Heart left ventricle (tissue), 16 donors: ENCODE data around the gene MC2R. TPM values are rescaled to one million over a fixed set of nuclear protein-coding genes. Genes with fewer than 3 reads are reported as not detected.

ENCODE experiments used
- ATAC-seq, 4 donors: fragments of 200-7000 bp; cut with Tn5 transposase; one replicate each; pipeline ENCODE4 v1.9.1; 2020 to 2022; ENCODE audit warnings: moderate library complexity in 4 of 4, mild to moderate bottlenecking in 3 of 4, moderate number of reproducible peaks in 1 of 4
- DNase-seq, 5 donors: peaks; one replicate each; pipeline ENCODE4 v3.0.0-alpha.2; 2020
- H3K27ac ChIP-seq, 12 donors: fragments of 200-600 bp; sonication (generic) in 4 of 12; one replicate each; pipeline versions ENCODE4 v1.5.0 to v1.8.0; 2016 to 2022; ENCODE audit warnings: mild to moderate bottlenecking in 2 of 12
- H3K27me3 ChIP-seq, 9 donors: fragments of 200-600 bp; sonication (generic) in 2 of 9; one replicate each; pipeline versions ENCODE4 v1.5.1 to v1.8.0; 2016 to 2022; ENCODE audit warnings: mild to moderate bottlenecking in 3 of 9
- H3K36me3 ChIP-seq, 9 donors: fragments of 200-600 bp; sonication (generic) in 2 of 9; one replicate each; pipeline versions ENCODE4 v1.5.0 to v1.8.0; 2018 to 2022; ENCODE audit warnings: mild to moderate bottlenecking in 2 of 9
- H3K4me1 ChIP-seq, 12 donors: fragments of 200-600 bp; sonication (generic) in 4 of 12; one replicate each; pipeline versions ENCODE4 v1.5.0 to v1.8.0; 2016 to 2022; ENCODE audit warnings: mild to moderate bottlenecking in 3 of 12
- H3K4me3 ChIP-seq, 12 donors: fragments of 200-600 bp; sonication (generic) in 4 of 12; one replicate each; pipeline versions ENCODE4 v1.5.0 to v1.8.0; 2017 to 2022; ENCODE audit warnings: mild to moderate bottlenecking in 9 of 12, moderate library complexity in 4 of 12
- H3K9me3 ChIP-seq, 12 donors: fragments of 200-600 bp; sonication (generic) in 4 of 12; one replicate each; pipeline versions ENCODE4 v1.5.0 to v1.8.0; 2016 to 2022; ENCODE audit warnings: mild to moderate bottlenecking in 1 of 12
- CTCF ChIP-seq, 12 donors: fragments of 200-600 bp; sonication (generic) in 4 of 12; IDR thresholded peaks; one replicate each; pipeline versions ENCODE4 v1.5.0 to v1.8.0; 2018 to 2022; ENCODE audit warnings: antibody characterized with exemption in 12 of 12, mild to moderate bottlenecking in 5 of 12
- POLR2A ChIP-seq, 2 donors: fragments of 450-650 bp; IDR thresholded peaks; one replicate each; pipeline ENCODE4 v1.6.1; 2017; ENCODE audit warnings: antibody characterized with exemption in 2 of 2, mild to moderate bottlenecking in 2 of 2, moderate library complexity in 2 of 2
- WGBS, 4 donors: extraction: QIAGEN DNeasy Blood & Tissue Kit in 2 of 4; methylation state at CpG; one replicate each; pipeline versions ENCODE4 v1.1.5 to v1.1.7; 2013 to 2018; 5-methylcytosine and 5-hydroxymethylcytosine counted together
- intact Hi-C, 10 donors: fragments of 100-400 bp; cut with DNase I; formaldehyde crosslinking; loops; one replicate each; pipeline versions ENCODE4 v1.11.1 to v1.14.2; 2022
- polyA plus RNA-seq, 2 donors: library from polyadenylated mRNA; stranded (reverse); fragments of 200-250 nt; gene quantifications; one replicate each; pipeline ENCODE4 v1.2.3, GENCODE V29; 2013
- total RNA-seq, 9 donors: library from RNA; depleted of rRNA in 2 of 9; stranded (reverse); fragments of >200 nt in 2 of 9; fragmentation: NEBNext Ultra II Directional in 3 of 9; extraction: Animal tissue kit (Norgen Biotek cat#: 25700) in 3 of 9; gene quantifications; one replicate each; pipeline versions ENCODE4 v1.1.0 to v1.2.4, GENCODE V29; 2016 to 2023
- donor health status: ischemic (EF 13 %, LVEDD 7.1; RV severe dilation, severe dysfunction).
- donor health status: healthy with polysubstance abuse.
- donor health status: DM: no; HTN: yes; CAD: no.
- donor health status: DM: no; HTN: no; CAD: no.
- donor health status: ischemic (EF 25% LVEDD 6.9; RV normal size, moderate dysfunction).
- donor health status: ischemic (EF 25% LVEDD 5.7; RV mildly dilated, moderate dysfunction).
- donor health status: healthy.
- donor health status: DM: yes; HTN: yes; CAD: no.
- donor health status: ischemic (EF 35%, LVEDD 5.7; RV mildly dilated, moderate dysfunction).
- donor health status: nonischemic (EF 11% LVEDD 7.7; RV severe dilation, severe dysfunction).
- donor health status: DM: yes; HTN: yes; CAD: no.
- donor health status: PGD.
- donor health status: ischemic (EF 29% LVEDD 5.4; RV normal size, mild dysfunction).
- donor health status: nonischemic (EF 23%, LVEDD 6.1; RV moderate dilation, normal function).

MC2R gene
- total and polyA plus RNA-seq, 11 donors: not detected

- intact Hi-C loops: loop anchor here in 1 of 10 donors (10.0 kb wide), 1 partner anchor 60 kb away; no protein-coding TSS in a partner anchor
- H3K4me3 ChIP-seq: no peak overlapping the region
- no peaks in the 10 kb centered on the region for H3K27me3 ChIP-seq
- no peaks in the 10 kb centered on the region for H3K4me1 ChIP-seq
- no peaks in the 10 kb centered on the region for H3K36me3 ChIP-seq
- TF ChIP-seq CTCF (IDR thresholded peaks at IDR 0.05) (no peak), POLR2A (IDR thresholded peaks at IDR 0.05) (no peak)
- H3K27ac ChIP-seq: no peak overlapping the region
- DNase-seq: no peak
- peaks cover 0 to 9% (median 1%) of the 10 kb centered on the region in 12 donors for H3K9me3 ChIP-seq
- ATAC-seq: no peak
- 77 to 89% (median 86%) methylated on average over 6 of the region's 6 CpGs for WGBS, 4 donors
Measured at GRCh38 chr18:13934676-13935075, 19.3 kb upstream of the MC2R start.

DNA sequence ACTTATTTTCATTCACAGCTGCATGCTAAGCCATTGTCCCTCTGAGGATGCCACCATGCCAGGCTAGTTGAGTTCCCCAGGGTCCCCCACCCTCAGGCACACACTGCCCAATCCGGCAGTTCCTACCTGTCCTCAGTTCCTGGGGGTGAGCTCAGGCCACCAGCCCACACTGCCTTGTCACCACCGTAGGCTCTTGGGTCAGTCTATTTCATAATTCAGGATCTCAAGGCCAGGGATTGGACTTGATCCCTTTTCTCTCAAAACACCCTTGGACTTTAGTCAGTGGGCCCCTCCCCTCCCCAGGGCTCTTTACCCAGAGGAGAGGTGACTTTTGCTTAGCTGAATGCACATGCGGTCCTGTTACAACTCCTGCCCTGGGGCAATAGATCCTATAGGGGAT is 18.7 kb upstream of the MC2R start:
- intact Hi-C loops: loop anchor here in 1 of 10 donors (10.0 kb wide), 1 partner anchor 59 kb away; no protein-coding TSS in a partner anchor
- WGBS, 4 donors: 85 to 91% (median 90%) methylated on average over 3 of the region's 3 CpGs

GRCh38 chr18:13932285-13933025 is 17.1 kb upstream of the MC2R start:
- Histone ChIP-seq H3K9me3 (peaks cover 0 to 22% (median 13%) of the 10 kb centered on the region in 12 donors), H3K27me3 (no peaks in the 10 kb centered on the region), H3K4me3 (no peak overlapping the region), H3K4me1 (no peaks in the 10 kb centered on the region), H3K27ac (no peak overlapping the region), H3K36me3 (no peaks in the 10 kb centered on the region)
- no peak for TF ChIP-seq CTCF (IDR thresholded peaks at IDR 0.05)
- no peak for TF ChIP-seq POLR2A (IDR thresholded peaks at IDR 0.05)
- no peak for ATAC-seq
- no peak for DNase-seq
- intact Hi-C loops: loop anchor here in 1 of 10 donors (10.0 kb wide), 1 partner anchor 58 kb away; no protein-coding TSS in a partner anchor
- 60 to 76% (median 66%) methylated on average over 9 to 10 of the region's 10 CpGs for WGBS, 4 donors

More for the DNA sequence above, 18.7 kb upstream of the MC2R start:
- TF ChIP-seq CTCF (IDR thresholded peaks at IDR 0.05): no peak
- no peak for TF ChIP-seq POLR2A (IDR thresholded peaks at IDR 0.05)
- no peaks in the 10 kb centered on the region for H3K4me1 ChIP-seq
- no peaks in the 10 kb centered on the region for H3K27me3 ChIP-seq
- H3K9me3 ChIP-seq: peaks cover 0 to 14% (median 7%) of the 10 kb centered on the region in 12 donors
- H3K4me3 ChIP-seq: no peak overlapping the region
- H3K36me3 ChIP-seq: no peaks in the 10 kb centered on the region
- DNase-seq (no peak), ATAC-seq (no peak)
- no peak overlapping the region for H3K27ac ChIP-seq

DNA sequence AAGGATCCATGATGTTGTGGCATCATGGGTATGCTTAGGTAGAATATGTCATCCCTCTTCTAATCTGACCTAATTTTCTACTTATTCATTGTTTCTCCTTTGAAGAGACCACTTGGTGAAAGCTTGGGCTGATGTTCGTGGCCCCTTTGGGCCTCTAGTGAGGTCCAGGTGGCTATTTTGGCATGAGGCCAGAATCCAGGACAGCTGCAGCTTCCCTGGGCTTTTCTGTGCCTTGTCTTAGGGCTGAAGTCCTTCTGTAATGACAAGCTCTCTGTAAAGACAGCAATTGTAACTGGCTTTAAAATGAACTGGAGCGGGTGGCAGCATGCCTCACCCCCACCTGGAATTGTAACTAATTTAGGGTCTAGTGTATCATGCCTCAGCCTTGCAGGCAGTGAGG is 15.6 kb upstream of the MC2R start:
- DNase-seq: no peak
- ATAC-seq: no peak
- TF ChIP-seq CTCF (IDR thresholded peaks at IDR 0.05) (no peak), POLR2A (IDR thresholded peaks at IDR 0.05) (no peak)
- H3K4me3 ChIP-seq: no peak overlapping the region
- H3K4me1 ChIP-seq: no peaks in the 10 kb centered on the region
- H3K36me3 ChIP-seq: no peaks in the 10 kb centered on the region
- no peaks in the 10 kb centered on the region for H3K27me3 ChIP-seq
- intact Hi-C loops: loop anchor here in 1 of 10 donors (10.0 kb wide), 1 partner anchor 56 kb away; no protein-coding TSS in a partner anchor
- no peak overlapping the region for H3K27ac ChIP-seq
- H3K9me3 ChIP-seq: peaks cover 0 to 22% (median 13%) of the 10 kb centered on the region in 12 donors
- 59 to 79% (median 69%) methylated on average over 2 of the region's 2 CpGs for WGBS, 4 donors
